HUDEP-2 (cell line): Measurements from ENCODE around the gene DMBX1.

ENCODE experiments used
- DNase-seq, 76 experiments: peaks; one replicate each; lab custom pipeline; 2025; ENCODE audit not compliant: unreplicated experiment in 76 of 76; lab: John Stamatoyannopoulos, UW

Gene DMBX1

DNA sequence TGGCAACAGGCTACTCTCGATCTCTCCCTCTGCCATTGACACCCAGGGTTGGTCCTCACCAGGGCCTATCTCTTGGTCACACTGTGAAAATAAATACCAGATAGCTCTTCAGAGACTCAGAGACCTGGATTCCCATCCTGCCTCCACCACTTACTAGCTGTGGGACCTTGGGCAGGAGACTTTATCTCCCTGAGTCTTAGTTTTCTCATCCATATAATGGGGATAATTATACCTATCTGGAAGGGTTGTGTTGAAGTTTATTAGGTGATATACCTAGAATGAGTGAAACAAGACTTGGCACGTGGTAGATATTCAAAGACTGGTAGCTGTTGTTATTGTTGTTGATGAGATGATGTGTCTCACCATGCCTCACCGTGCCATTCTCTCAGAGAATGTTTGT lies 7.4 kb downstream of the DMBX1 start:
- no peak for DNase-seq

DNA sequence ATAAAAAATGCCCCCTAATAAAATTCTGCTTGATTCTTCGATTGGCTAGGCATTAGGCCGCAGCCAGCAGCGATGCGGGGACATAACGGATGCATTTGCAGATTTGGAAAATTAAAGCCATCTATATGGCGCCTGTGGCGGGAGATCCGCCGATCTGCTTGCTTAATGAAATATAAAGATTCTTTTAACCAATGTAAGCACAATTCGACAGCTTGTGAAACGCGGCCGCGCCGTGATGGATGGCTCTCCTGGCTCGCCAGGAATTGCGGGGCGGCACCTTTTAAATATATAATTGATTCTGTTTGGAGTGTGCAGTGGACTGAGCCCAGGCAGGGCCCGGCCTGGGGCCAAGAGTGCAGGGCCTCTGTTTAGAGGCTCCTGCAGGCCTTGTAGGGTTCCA lies 8.0 kb downstream of the DMBX1 start:
- no peak for DNase-seq

DNA sequence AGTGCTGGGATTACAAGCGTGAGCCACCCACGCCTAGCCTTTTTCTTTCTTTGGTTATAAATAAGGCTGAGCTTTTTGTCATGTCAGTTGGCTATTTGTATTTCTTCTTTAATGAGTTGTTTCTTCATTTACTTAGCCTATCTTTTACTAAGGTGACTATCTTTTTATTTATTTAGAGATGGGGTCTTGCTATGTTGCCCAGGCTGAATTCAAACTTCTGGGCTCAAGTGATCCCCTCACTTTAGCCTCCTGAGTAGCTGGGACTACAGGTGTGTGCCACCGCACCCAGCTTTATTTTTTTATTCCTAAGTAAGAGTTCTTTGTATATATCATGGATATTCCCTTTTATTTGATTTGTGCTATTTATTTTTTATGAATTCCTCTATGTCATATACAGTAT lies 11.9 kb downstream of the DMBX1 start:
- no peak for DNase-seq

DNA sequence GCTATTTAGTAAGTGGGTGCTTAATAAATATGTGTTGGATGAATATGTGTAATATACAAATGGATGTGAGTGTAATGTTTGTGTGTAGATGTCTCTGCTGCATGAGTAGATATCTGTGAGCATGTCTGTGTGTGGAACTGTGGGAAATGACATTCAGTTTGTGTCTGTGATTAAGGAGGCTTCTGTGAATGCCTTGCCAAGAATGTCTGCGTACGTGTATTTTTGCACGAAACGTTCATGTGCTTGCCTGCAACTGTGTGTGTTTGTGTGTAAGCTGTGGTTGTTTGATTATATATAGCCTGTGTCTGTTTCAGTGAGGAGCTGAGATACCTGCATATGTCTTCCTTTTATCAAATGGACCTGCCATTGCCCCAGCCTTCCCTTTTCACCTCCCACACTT lies 13.8 kb downstream of the DMBX1 start:
- no peak for DNase-seq

DNA sequence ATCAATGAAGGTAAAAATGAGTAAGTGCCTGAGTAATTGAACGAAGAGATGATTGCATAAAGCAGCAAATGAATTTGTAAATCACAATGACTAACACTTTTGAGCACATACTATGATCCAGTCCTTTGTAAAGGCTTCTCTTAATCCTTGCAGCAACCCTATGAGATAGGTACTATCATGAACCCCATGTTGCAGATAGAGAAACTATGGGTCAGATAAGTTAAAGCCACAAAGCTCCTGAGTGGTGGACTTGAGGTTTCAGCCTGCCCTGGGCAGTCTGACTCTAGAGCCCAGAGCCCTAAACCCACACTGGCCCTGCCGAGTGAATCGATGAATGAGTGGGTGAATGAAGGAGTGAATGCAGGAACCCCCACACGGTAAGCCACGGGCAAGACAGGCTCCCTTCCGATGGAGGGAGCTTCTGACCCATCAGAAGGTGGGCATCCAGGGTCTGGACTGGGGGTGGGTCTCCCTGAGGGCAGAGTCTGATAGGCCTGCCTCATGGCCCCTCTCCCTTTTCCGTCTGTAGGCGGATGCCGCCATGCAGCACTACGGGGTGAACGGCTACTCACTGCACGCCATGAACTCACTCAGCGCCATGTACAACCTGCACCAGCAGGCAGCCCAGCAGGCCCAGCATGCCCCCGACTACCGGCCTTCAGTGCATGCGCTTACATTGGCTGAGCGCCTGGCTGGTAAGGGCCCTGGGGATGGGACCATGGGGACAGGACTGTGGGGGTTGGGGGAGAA lies 17.0 kb downstream of the DMBX1 start:
- DNase-seq: no peak

DNA sequence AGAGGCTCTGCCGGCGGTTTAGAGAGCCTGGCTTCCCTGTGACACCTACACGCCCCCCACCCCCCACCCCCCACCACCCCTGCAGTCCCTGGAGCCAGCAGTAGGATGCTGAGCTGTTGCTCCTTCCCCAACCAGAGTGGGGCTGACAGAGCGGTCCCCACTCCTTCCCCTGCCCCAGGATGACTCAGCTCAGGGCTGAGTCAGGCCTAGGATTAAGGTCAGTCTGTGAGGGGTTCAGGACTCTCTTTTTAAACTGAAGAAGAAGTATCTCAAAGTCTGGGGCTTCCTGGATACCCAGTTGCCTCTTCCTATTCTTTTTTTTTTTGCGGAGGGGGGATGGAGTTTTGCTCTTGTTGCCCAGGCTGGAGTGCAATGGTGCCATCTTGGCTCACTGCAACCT lies 19.1 kb downstream of the DMBX1 start:
- DNase-seq: no peak

DNA sequence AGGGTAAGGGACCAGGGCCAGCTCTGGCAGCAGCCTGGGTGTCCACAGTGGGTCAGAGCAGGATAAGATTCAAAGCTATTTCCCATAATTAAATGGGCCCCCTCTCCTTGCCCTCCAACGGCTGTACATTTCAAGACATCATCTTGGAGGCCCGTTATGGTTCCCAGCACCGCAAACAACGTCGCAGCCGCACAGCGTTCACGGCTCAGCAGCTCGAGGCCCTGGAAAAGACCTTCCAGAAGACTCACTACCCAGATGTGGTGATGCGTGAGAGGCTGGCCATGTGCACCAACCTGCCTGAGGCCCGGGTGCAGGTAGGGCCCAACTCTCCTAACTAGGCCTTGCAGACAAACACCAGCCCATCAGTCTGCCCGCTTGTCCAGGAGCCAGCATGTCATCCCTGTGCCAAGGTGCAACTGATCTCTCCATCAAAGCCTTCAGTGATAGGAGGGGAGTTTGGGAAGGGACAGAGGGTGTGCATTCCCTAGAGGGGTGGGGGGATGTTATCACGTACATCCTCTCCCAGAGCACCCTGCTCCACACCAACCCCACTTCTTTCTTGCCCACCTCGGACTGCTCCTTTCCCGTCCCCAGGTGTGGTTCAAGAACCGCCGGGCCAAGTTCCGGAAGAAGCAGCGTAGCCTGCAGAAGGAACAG lies 20.8 kb downstream of the DMBX1 start:
- DNase-seq: no peak

DNA sequence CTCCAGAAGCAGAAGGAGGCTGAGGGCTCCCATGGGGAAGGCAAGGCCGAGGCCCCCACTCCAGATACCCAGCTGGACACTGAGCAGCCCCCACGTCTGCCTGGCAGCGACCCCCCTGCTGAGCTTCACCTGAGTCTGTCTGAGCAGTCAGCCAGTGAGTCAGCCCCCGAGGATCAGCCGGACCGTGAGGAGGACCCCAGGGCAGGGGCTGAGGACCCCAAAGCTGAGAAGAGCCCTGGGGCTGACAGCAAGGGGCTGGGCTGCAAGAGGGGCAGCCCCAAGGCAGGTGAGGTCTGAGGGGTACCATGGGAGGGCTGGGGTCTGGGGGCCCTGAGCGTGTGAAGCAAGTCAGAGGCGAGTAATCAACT lies 21.3 kb downstream of the DMBX1 start:
- no peak for DNase-seq

DNA sequence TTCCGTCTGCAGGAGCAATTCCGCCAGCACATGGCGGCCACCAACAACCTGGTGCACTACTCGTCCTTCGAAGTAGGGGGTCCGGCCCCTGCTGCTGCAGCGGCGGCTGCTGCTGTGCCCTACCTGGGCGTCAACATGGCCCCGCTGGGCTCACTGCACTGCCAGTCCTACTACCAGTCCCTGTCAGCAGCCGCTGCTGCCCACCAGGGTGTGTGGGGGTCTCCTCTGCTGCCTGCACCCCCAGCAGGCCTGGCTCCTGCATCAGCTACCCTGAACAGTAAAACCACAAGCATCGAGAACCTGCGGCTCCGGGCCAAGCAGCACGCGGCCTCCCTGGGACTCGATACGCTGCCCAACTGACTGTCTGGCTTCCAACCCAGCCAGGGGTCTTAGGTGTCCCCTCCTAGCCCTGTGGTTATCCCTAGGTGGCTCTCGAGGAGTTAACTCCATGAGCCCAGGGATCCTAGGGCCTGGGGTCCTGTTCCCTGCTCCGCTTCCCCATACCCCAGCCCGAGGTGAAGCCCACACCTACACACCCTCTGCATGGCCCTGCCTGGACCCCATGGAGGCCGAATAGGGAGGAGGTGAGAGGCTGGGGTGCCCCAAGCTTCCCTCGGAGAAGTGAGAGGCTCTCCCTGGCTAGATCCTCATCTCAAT lies 22.6 kb downstream of the DMBX1 start:
- no peak for DNase-seq

DNA sequence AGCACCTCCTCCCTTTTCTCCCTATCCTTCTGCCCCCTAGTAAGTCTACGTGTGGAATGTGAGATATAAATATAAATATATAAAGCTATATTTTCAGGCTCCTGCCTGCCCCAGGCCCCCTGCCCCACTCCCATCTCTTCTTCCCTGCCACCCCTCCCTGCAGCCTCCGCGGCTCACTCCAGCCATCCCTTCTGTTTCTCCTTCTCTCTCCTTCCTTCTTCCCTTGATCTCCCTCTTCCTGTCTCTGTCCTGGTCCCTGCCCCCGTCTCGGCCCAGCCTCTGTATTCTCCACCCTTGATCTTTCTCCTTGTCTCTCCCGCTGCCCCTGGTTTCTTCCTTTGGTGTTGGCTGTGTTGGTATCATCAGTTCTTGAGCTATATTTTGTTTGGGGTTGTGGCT lies 23.2 kb downstream of the DMBX1 start:
- no peak for DNase-seq

DNA sequence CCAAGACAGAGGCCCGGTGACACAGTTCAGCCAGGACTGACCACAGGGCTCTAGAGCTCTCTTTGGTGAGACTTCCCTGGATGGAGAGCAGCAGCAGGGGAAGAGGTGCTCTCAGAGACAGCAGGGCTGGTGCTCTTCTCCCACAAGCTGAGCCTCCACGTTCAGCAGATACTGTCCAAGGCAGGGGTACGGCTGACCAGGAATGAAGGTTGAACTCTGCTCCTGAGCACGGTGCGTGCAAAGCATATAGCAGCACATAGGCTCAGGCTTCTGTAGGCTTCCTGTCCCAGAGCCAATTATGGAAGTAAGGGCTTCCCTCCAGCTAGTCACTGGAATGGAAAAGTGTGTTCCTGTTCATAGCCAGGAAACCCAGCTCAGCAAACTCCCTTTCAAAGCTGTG lies 23.9 kb downstream of the DMBX1 start:
- DNase-seq: no peak

DNA sequence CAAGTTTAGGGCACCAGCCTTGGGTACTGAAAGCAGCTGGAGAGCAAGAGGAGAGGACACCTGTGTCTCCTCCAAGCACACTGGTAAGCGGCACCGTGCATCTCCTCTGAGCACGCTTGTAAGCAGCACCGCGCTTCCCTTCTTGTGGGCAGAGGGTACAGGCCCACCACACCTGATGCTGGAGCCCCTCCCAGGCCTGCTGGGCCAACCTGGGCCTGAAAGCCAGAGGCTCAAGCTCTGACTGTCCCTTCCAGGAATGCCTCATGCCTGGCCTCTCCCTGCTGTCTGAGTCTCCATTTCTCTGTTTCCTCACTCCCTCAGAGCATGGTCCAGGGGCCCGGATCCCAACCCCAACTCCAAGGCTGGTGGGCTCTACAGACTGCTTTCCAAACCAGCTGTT lies 25.9 kb downstream of the DMBX1 start:
- DNase-seq: no peak

DNA sequence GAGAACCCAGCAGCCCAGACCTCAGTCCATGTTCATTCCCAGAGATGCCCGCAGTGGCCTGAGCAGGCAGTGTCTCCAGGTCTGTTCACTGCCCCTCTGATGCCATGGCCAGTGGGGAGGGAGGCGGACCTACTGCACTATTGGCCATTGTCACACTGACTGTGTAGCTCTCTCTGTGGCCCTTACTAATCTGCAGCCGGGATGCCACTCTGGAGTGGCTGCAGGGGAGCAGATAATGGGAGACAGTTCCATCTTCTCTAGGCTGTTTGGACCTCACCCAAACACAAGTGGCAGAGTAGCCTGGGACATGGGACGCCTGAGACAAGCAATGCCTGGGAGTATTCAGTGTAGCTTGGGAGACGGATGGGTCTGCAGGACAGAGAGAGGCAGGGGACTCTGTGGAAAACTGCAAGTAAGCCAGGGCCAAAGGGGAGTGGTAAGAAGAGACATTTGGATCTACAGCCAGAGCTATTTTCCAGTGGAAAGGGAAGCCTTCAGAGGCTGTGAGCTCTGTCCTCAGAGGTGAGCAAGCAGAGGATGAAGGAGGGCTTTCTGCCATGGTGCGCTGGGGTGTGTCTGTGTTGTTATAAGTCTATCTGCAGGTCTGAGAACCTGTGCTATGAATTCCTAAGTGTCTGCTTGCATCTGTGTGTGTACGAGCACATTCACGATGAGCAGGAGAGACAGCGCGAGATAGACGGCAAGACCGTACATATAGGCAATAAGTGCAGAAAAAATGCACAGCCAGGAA lies 26.7 kb downstream of the DMBX1 start:
- peak in 56 of 76 experiments; percentile 5 to 72 (median 34) for DNase-seq

DNA sequence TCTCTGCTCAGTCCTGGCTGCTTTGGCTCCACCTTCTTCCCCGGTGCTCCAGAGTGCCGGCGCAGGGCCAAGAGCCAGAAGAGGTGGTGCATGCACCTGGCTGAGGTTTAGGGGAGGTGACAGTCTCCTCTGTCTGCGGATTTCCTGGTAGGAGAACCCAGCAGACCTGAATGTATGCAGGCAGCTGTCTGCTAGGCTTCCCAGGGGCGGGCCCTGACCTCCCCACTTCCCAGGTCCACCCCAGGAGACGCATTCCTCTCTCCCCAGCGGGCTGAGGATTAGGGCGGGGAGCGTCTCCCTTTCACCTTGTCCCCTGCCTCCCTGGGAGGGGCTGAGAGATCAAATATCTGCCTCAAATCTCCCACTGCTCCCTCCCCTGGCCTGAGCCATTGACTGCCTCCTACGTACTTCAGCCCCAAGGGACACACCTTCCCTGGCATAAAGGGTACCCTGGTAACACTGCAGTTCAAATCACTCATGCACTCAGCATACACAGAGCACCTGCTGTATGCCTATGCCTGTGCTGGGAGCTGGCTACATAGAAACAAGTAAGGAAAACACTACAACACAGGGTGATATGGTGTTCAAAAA lies 27.5 kb downstream of the DMBX1 start:
- peak in 6 of 76 experiments; percentile 7 to 25 (median 15) for DNase-seq

DNA sequence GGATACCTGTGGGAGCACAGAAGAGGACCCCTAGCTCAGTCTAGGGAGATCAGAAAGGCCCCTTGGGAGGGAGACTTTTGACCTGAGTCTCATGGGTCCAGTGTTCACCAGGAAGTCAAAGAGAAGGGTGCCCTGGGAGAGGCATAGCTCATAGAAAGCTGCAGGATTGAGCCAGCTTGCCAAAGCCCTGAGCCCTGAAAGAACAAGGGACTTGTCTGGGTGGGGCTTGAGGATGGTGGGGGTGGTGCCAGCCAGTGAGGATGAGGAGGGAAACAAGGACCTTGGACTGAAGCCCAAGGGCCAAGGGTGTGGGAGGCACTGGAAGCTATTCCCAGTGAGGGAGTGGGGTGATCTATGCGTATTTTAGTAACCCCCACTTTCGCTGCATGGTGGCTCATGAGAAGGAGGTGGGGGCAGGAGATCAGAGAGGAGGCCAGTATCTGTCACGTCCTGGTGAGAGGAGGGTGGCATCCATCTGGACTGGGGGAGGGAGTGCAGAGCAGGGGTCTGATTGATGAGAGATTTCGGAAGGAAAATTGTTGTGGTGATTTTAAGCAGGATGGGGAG lies 28.4 kb downstream of the DMBX1 start:
- DNase-seq: no peak

DNA sequence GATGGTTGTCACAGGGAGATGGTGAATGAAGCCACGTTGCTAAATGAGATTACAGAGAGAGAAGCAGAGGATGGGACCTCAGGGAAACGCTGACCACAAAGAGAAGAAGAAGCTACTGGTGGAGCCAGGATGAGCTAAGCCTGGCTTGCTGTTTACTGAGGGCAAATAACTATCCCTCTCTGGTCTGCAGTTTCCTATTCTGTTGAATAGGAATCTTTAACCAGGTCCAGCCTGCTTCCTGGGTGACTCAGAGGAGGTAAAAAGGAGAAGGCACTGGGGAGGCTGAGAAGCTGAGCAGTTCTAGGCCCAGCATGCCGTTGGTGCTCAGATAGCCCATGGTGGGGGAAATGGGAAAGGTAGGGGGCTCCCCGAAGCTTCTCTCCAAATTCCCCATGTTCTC lies 29.6 kb downstream of the DMBX1 start:
- no peak for DNase-seq

DNA sequence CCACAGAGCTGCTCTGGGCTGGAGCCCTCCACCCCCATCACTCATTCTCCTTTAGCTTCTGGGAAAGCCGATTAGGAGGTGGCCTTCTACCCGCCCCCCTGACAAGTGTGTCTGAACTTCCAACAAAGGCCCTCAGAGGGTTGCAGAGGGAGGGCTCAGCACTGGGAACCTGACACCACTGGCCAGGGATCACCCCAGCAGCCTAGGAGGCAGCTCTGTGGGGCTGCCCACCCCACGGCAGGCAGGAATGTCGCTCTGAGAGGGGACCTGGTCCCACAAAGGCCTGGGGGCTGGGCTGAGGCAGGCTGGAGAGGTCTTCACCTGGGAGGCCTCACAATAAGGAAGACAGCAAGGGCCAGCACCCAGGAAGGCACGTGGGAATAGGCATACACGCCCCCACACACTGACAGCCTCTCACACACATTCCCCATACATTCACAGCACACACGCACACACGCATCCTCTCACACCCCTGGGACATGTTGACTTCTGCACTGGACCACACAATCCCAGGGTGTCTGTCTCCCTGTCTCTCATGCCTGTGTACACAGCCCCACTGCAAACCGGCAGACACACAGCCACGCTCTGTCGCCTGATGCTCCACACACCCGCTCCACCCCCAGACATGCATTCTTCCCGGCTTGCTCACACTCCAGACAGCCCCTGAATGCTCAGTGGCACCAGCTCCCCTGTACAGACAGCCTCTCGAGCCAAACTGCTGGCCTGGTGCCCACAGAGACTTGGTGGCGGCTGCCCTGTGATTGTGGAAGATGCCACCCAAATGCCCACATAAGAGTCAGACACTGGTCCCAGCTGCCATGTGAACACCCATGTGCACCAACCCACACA lies 30.7 kb downstream of the DMBX1 start:
- DNase-seq: peak in 7 of 76 experiments; percentile 13 to 43 (median 26)

DNA sequence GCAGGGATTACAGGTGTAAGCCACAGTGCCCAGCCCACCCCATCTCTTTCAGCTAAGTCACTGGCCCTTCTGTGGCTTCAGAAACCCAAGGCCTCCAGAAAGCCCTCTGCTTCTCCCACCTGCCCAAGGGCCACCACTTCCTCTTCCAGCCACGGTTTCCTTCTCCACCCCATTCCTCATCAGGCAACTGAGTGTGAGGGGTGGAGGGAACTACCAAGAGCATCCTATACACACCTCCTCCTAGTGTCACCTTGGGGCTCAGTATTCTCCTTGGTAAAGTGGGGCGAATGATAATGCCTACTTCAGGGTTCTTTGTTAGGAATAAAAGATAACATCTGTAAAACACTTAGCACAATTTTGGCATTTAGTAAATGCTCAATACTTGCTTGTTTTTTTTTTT lies 31.8 kb downstream of the DMBX1 start:
- DNase-seq: no peak

DNA sequence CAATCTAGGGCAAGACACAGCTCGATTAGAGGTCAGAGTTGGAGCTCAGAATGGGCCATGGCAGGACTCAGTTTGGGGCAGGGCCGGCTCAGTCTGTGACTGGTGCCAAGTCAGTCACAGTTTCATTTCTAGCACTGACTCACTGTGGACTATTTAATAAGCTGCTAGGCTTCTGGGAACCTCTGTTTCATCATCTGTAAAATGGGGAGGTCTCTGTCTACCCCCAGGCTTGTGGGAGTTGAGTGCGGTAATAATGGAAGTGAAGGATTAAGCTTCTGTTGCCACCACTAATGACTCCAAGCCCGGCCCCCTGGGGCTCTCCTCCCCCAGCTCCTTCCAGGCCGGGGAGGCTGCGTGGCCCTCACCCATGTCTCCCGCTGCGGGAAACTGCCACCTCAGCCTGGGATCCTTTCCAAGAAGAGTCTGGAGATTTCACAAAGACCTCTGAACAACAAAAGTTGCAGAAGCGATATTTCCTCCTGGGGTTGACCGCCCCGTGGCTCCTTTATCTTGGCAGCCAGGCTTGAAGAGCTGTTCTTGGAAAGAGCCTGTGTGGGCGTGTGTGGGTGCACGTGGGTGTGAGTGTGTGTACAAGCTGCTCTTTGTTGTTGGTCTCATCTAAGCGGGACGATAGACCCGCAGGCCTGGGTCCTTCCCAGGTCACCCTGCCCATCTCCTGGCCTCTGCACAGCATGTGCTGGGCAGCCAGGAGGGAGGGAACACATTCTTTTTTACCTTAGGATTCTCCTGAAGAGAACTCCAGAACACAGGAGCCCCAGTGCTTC lies 32.7 kb downstream of the DMBX1 start:
- peak in 75 of 76 experiments; percentile 50 to 98 (median 92) for DNase-seq
